ENCODE measurements around the gene FBXO2.

The FBXO2 gene

DNA sequence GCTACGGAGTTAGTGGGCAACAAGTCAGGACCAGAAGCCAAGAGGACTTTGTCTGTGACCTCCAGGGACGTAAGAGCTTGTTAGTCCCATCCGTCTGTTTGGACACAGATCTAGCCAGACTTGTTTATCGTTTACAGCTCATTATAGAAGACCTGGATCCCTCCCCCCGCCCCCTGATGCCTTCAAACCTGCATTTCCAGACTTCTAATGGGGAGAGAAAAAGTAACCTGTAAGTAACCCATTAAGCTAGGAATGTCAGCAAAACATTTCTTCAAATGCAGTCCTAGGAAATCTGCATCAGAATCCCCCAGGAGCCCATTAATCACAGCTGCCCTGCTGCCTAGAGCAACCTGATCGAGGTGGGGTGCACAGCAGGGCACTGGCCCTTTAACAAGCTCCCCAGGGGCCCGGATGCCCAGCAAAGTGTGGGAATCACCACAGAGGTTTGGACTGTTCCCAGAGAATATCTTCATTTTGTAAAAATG lies 28.1 kb upstream of the FBXO2 start:
- no peak for DNase-seq (ENCODE audit: low read depth in 2 of 2, low spot score in 1 of 2)

DNA sequence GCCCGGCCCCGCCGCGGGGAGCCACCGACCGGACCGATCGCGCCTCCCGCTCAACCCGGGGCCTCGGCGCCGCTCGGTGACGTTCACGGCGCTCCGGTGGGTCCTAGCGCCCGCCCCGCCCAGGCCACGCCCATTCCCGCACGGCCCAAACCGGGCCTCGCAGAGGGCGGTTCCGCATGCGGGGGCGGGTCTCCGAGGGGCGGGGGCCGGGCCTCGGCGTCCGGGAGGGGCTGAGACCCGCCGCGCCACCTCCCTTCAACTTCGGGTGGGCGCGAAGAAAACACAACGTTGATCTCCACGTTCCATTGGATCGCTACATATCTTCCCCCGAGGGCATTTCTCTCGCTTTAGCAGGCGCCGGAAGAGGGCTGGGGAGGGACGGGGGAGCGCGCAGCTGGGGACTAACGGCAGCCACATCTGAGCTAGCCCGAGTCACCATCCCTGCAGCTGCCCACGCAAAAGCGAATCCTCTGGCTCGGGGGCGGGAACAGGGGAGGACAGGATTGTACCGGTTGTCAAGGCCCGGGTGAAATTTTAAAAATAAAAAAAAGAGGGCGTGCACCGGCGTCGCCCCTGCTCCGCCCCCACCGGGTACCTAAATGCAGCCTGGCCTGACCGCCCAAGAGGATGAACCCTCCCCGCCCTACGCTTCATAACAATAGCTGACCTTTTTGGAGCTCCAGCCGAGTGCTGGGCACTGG lies 27.0 kb upstream of the FBXO2 start, which contains the start of gene MAD2L2:
Gene MAD2L2 (minus strand): TSS at position 78 of the 701 bp plus-strand sequence. CDS start 547 bp downstream, outside the sequence.
- peak; percentile 72 to 81 for DNase-seq (ENCODE audit: low read depth in 2 of 2, low spot score in 1 of 2)

DNA sequence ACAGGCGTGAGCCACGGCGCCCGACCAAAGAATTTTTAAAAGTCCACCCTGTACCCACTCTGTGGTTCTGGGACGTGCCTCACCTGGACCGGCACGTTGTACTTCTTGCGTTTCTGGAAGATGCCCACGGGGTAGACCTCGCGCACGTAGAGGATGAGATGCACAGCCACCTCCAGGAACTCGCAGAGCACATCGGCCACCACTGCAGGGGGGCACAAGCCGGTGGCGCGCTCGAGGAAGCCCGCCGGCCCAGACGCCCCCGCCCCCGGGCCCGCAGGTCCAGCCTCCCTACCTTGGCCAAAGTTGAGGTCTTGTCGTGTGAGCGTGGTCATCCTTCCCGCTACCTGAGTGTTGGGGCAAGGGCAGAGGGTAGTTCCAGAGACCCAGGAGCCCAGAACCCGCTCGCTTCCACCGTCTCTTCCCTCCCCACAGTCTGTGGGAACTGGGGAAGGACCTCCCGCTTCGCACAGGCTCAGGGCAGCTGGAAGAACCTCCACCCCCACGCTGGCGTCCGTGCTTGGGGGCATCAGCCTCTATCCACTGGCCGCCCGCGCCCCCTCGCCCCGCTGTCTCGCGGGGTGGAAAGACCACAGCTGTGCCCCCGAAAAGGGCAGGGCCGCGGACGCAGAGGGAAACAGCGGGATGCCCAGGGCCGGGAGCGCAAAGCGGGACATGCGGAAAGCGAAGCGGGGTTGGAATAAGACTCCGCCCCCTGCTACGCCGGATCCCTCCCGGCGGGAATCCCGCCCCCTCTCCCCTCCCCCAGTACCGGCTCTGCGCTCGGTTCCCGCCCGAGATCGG lies 26.2 kb upstream of the FBXO2 start:
- no peak for DNase-seq (ENCODE audit: low read depth in 2 of 2, low spot score in 1 of 2)

DNA sequence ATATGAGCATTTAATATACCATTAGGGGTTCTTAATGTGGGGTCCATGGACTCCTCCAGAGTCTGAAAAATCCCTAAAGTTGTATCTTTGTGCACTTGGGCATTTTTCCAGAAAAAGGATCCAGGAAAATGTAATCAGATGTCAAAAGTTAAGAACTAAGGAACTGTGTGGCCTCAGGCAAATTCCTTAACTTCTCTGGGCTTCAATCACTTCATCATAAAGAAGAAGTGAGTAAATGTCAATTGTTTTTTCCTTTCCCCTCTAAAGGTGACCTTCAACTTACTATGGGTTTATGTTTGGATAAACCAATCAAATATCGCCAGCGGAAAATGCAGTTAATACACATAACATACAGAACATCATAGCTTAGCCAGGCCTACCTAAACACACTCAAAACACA lies 24.2 kb upstream of the FBXO2 start:
- no peak for DNase-seq (ENCODE audit: low read depth in 2 of 2, low spot score in 1 of 2)

DNA sequence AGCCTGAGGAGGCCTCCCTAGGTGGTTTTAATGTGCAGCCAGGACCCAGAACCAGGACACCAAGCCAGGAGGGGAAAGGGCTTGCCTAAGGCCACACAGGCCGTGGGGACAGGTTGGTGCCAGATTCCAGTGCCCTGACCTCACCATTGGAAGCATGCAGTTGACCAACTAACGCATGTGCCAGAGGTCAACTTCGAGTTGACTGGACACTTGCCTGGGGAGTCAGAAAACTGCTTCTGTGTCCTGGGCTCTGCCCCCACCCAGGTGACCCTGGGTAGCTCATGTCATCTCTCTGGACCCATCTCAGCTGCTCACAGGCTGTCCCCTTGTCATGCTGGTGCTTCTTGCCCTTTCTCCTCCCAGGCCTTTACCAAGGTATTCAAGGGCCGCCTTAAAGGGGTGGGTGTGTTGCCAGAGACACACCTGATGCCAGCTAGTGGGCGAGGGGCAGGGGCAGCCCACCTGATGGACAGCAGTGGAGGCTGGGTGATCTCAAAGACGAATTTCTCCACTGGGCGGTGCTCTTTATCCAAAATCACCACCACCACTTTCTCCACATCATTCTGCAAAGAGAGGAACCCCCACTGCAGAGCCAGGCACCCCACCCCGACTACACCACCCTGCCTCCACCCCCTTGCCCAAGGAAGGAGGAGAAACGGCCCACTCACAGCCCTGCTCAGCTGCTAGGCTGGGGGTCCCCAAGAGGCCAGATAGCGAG lies 22.3 kb upstream of the FBXO2 start:
- no peak for DNase-seq (ENCODE audit: low read depth in 2 of 2, low spot score in 1 of 2)

DNA sequence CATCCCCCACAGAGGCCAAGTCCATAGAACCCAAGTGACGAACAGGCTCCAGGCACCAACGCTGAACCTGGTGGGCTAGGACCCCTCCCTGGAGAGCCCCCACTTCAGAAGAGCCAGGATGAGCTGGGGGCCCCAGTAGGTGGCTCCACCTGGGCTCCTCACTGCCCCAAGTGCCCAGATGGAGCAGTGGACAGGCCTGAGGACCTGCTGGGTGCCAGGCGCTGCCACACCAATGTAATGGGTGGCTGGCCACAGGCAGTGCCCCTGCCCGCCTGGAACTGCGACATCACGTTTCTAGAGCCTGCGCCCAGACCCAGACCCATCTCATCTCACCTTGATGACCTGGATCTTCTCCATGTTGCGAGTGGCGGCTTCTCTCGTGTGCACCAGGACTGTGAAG lies 21.1 kb upstream of the FBXO2 start:
- DNase-seq (ENCODE audit: low read depth in 2 of 2, low spot score in 1 of 2), result no peak

DNA sequence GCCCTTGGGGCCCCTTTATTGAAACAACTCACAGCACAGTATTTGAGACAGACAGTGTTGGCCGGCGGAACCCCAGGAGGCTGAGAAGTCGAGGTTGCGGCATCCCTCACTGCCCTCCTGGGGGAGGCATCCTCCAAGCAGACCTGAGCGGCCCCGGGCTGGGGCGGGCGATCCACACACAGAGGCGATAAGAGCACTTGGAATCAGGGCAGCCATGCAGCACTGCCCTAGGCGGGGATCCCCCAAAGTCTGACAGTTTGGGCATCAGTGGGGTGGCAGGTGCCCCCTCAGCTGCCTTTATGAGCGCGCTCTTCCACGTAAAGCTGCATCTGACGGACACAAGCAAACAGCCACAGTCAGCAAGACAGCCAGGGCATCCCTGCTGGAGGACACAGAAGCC lies 20.3 kb upstream of the FBXO2 start:
- no peak for DNase-seq (ENCODE audit: low read depth in 2 of 2, low spot score in 1 of 2)

DNA sequence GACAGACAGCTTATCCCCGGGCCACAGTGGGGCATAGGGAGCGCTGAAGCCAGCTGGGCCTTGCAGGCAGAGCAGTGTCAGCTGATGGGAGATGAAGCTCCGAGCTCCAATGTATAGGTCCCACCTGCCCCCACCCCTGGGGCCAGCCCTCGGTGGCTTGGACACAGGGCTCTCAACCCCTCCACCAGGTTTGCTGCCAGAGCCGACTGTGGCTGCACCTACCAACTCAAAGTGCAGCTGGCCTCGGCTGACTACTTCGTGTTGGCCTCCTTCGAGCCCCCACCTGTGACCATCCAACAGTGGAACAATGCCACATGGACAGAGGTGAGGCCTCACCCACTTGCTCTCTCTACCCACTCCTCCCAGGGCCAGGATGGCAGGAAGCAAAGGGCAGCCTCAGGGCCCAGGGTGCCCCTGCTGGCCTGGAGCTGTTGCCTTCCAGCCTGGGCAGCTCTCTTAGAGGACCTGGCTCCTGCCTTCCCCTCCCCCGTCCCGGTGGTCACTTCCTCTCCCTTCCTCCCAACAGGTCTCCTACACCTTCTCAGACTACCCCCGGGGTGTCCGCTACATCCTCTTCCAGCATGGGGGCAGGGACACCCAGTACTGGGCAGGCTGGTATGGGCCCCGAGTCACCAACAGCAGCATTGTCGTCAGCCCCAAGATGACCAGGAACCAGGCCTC lies 19.0 kb upstream of the FBXO2 start:
- no peak for DNase-seq (ENCODE audit: low read depth in 2 of 2, low spot score in 1 of 2)

DNA sequence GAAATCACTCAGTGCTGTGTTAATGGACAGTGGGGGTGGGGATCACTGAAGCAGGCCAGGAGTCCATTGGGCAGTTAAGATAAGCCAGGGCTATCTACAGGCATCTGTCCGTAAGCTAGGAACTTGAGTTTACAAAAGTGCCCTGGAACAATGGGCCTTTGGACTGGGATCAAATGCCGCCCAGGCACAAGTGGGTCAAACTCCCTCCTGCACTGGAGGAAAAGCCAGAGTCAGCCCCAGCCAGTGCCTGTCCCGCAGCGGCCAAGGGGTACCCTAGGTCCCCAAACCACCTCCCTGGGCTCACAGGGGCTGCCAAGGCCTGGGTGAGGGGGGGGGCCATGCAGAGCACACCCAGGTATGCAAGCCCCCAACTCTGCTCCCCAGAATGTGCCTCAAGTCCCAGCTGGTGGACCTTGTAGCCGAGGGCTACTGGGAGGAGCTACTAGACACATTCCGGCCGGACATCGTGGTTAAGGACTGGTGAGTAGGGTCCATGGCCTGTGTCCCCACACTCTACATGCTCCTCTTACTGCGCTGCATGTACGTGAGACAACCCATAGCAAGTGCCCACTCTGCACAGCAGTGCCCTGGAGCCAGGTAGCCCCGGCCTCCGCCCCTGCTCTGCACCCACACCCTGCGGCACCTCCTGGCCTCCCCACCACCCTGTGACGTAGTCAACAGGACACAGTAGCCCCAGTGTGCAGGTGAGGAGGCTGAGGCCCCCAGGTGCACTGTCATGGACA lies 17.5 kb upstream of the FBXO2 start:
- DNase-seq (ENCODE audit: low read depth in 2 of 2, low spot score in 1 of 2), result no peak

DNA sequence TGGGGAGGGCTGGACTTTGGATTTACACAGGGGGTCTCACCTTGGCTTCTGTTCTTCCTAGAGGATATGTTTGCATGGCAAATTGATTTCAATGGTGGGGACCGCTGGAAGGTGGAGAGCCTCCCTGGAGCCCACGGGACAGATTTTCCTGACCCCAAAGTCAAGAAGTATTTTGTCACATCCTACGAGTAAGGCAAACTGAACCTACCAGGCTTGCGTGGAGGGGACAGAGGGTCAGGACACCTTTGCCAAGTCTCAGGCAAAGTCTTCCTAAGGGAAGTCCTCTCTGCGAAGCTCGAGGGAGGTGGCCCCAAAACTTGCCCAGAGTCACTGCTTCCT lies 16.9 kb upstream of the FBXO2 start:
- DNase-seq (ENCODE audit: low read depth in 2 of 2, low spot score in 1 of 2), result no peak

DNA sequence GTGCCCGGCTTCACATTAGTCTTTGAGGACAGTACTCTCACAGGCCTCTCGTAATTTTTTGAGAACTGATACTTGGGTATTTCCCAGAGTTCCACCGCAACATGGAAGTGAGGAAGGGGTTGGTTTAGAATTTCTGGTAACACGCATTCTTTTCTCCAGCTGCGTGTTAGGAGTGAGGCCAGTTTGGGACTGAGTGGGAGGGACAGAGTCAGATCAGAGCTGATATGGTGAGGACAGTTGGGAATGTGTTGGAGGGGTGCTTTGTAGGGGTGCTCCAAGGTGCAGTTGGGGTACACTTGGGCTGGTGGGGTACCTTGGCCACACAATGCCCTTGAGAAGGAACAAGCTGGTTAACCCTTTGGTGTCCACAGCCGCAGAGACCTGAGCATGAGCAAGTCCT lies 16.5 kb upstream of the FBXO2 start:
- DNase-seq (ENCODE audit: low read depth in 2 of 2, low spot score in 1 of 2), result no peak

DNA sequence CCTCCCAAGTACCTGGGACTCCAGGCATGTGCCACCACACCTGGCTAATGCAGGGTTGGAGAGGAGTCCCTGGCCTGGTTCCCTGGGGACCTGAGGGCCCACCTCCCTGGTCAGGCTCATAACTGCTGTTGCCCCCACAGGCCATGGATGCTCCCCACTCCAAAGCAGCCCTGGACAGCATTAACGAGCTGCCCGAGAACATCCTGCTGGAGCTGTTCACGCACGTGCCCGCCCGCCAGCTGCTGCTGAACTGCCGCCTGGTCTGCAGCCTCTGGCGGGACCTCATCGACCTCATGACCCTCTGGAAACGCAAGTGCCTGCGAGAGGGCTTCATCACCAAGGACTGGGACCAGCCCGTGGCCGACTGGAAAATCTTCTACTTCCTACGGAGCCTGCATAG lies 14.3 kb upstream of the FBXO2 start:
- DNase-seq (ENCODE audit: low read depth in 2 of 2, low spot score in 1 of 2), result no peak

DNA sequence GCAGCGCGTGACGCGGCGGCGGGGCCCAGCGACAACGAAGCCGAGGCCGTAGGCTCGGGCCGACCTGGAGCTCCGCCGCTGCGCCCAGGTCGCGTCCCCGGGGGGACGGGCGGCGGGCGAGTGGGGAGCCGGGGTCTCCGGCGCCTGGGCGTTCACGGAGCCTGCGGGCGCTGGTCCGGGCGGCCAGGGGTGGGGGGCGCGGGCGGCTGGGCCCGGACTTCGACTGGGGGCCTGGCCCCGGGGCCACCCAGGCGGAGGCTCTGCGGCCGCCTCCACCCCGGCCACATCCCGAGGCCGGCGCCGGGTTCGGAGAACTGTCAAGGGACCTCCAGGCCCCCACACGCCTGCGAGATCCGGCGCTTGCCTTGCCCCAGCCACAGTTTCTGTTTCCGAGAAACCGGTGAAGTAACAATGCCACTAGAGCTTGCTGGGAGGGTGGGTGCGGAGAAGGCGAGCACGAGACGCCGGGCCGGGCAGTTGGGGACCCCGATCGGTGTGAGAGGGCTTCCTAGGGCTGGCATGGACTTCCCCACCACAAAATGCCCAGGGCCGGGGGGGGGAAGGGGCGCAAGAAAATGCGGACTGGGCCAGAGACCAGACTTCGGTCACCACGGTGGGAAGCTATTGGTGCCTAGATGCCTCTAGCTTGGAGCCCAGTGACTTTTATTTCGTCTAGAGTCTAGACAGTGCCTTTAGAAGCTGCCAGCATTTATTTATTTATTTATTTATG lies 10.3 kb upstream of the FBXO2 start:
- peak; percentile 41 to 48 for DNase-seq (ENCODE audit: low read depth in 2 of 2, low spot score in 1 of 2)

DNA sequence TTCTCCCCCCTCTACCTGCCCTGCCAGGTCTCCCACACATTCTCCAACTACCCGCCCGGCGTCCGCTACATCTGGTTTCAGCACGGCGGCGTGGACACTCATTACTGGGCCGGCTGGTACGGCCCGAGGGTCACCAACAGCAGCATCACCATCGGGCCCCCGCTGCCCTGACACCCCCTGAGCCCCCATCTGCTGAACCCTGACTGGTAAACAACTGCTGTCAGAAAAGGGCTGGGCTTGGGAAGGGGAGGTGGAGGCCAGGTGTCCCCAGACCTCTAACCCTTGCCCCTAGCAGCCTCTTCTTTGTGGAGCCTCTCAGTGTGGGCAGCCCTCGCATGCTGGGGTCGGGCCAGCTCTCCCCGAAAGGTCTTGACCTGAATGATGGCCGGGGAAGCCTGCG lies 6.9 kb upstream of the FBXO2 start:
- DNase-seq (ENCODE audit: low read depth in 2 of 2, low spot score in 1 of 2), result no peak

DNA sequence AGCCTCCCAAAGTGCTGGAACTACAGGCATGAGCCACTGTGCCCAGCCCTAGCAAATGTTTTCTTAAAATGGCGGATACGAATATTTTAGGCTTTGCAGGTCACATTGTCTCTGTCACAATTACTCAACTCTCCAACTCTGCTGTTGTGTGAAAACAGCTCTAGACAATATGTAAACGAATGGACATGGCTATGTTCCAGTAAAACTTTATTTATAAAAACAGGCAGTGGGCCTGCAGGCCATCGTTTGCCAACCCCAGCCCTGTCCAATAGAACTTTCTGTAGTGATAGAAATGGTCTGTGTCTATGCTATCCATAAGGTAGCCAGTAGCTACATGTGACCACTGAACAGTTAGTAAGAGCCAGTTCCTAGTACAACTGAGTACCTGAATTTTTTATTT lies 5.5 kb upstream of the FBXO2 start:
- no peak for DNase-seq (ENCODE audit: low read depth in 2 of 2, low spot score in 1 of 2)

DNA sequence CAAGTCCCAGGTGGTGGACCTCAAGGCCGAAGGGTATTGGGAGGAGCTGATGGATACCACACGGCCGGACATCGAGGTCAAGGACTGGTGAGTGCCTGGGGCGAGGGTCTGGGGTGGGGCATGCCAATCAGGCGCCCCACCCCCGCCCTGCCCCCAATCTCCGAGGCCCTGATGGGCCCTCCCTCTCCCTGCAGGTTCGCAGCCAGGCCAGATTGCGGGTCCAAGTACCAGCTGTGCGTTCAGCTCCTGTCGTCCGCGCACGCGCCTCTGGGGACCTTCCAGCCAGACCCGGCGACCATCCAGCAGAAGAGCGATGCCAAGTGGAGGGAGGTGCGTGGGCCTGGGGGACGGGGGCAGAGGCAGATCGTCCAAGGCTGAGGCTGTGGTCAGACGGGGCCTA lies 4.3 kb upstream of the FBXO2 start:
- no peak for DNase-seq (ENCODE audit: low read depth in 2 of 2, low spot score in 1 of 2)

DNA sequence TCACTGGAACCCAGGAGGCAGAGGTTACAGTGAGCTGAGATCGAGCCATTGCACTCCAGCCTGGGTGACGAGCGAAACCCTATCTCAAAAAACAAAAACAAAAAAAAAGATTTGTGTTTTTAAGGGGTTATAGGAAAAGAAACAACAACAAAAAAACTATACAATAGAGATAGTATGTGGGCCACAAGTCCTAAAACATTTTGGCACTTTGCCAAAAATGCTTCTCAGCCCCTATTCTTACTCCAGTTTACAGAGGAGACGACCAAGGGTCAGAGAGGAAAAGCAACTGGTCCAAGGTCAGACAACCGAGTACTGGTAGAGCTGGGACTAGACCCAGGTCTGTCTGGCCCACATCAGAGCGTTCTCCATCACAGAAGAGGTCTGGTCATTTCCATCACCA lies 3.4 kb upstream of the FBXO2 start:
- DNase-seq (ENCODE audit: low read depth in 2 of 2, low spot score in 1 of 2), result no peak

DNA sequence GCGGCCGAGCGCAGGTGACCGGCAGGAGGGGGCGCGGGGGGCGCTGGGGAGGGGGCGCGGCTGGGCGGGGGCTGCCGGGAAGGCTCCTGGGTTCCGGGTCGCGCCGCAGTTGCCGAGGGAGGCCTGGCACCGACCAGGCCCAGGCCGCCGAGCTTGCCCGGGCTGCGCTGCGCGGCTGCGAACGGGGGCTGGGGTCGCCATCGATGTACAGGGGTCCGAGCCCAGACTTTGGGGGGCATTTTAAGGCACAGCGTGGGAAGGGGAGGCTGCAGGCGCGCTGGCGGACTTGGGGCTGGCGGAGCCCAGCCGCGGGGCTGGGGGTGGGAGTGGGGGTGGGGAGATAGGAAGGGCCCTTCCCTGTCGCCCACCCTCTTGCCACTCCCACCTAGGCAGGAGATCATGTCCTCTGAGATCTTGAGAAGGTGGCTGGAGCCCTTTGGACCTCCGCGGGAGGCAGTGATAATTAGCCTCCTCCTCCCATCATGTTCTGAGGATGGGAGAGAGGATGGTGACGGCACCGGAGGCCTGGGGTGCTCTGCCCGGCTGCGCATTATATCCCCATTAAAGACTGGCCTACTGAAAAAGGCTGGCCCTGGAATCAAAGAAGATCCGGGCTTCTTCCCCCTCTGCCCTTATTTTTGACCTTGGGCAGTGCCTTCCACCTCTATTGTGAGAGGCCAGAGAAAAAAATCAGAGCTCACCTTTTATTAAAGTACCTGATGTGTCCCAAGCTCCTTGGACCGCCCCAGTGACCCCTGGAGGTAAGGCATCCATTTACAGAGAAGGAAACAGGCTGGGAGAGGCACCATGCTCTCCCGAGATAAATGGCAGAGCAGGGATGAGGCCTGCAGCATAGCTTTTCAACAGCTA lies 945 bp upstream of the FBXO2 start:
- no peak for DNase-seq (ENCODE audit: low read depth in 2 of 2, low spot score in 1 of 2)

DNA sequence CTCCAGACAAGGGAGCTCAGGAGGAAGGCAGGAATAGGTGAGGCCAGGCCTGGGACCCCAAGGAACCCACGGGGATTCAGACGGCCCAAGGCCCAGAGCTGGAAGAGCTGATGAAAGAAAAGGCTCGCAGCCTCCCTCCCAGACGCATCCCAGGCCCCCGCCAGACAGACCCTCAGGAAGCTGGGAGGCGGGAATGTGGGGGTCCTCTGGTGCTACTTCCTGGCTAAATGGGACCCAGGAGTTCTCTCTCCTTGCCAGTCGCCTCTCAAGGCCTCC lies 430 bp downstream of the FBXO2 start:
- DNase-seq (ENCODE audit: low read depth in 2 of 2, low spot score in 1 of 2), result no peak
